IMR-90 (cell line): Measurements from ENCODE around the gene MEIS2. TPM values are rescaled to one million over a fixed set of nuclear protein-coding genes. Genes with fewer than 3 reads are reported as not detected.

Source experiments
- ATAC-seq: fragments of 200-7000 bp; cut with Tn5 transposase; 2 replicates; pipeline ENCODE4 v1.9.1; 2020; ENCODE audit warnings: low read depth, mild to moderate bottlenecking, moderate library complexity
- BruUV-seq: library from RNA; stranded (reverse); fragments of 400-500 nt; replicated peaks from 2 replicates; lab custom pipeline; 2021; lab: Mats Ljungman, UMichigan
- CTCF ChIA-PET: fragments of 300-600 bp; formaldehyde crosslinking; extraction: SDS; loops from one replicate; lab custom pipeline; 2021; ENCODE audit warnings: antibody characterized with exemption; lab: Yijun Ruan, JAX
- POLR2A ChIA-PET: fragments of 300-600 bp; sonication (Branson Sonifier 250); formaldehyde crosslinking; loops from one replicate; lab custom pipeline; 2022; ENCODE audit warnings: antibody characterized with exemption; ENCODE audit not compliant: unreplicated experiment; lab: Charles Lee
- DNase-seq: peaks from one replicate; pipeline ENCODE4 v3.0.0; 2013
- H2AFZ ChIP-seq: replicated peaks from 2 replicates; pipeline ENCODE3; 2013; ENCODE audit warnings: low read length, mild to moderate bottlenecking; ENCODE audit not compliant: poor library complexity
- H2AK5ac ChIP-seq: 2 replicates; pipeline ENCODE4 v1.6.1; 2013; ENCODE audit warnings: low read depth, low read length, inconsistent platforms
- H2AK9ac ChIP-seq: replicated peaks from 2 replicates; pipeline ENCODE3; 2013; ENCODE audit warnings: mild to moderate bottlenecking, low read depth, low read length, moderate library complexity; ENCODE audit not compliant: poor library complexity
- H2BK120ac ChIP-seq: 2 replicates; pipeline ENCODE4 v1.6.1; 2013; ENCODE audit warnings: low read depth, low read length, inconsistent platforms
- H2BK15ac ChIP-seq: 3 replicates; pipeline ENCODE4 v1.6.1; 2013; ENCODE audit warnings: low read depth, low read length, inconsistent platforms
- H2BK20ac ChIP-seq: 2 replicates; pipeline ENCODE4 v1.6.1; 2013; ENCODE audit warnings: low read depth, mild to moderate bottlenecking, inconsistent platforms, low read length, moderate library complexity
- H2BK5ac ChIP-seq: 2 replicates; pipeline ENCODE4 v1.6.1; 2013; ENCODE audit warnings: mild to moderate bottlenecking, low read depth, low read length, inconsistent platforms; ENCODE audit not compliant: poor library complexity, severe bottlenecking
- H3K14ac ChIP-seq: replicated peaks from 2 replicates; pipeline ENCODE4 v1.6.1; 2013; ENCODE audit warnings: low read depth, low read length, inconsistent platforms
- H3K18ac ChIP-seq: 2 replicates; pipeline ENCODE4 v1.6.1; 2013; ENCODE audit warnings: low read depth, low read length, control low read depth
- H3K23ac ChIP-seq: 2 replicates; pipeline ENCODE4 v1.6.1; 2013; ENCODE audit warnings: low read depth, low read length, inconsistent platforms
- H3K27ac ChIP-seq: 2 replicates; pipeline ENCODE4 v1.5.1; 2013; ENCODE audit warnings: mild to moderate bottlenecking, control low read depth, low read length; ENCODE audit not compliant: insufficient read depth
- H3K27me3 ChIP-seq: 2 replicates; pipeline ENCODE4 v1.6.1; 2013; ENCODE audit warnings: low read length; ENCODE audit not compliant: control insufficient read depth, insufficient read depth
- H3K36me3 ChIP-seq: 2 replicates; pipeline ENCODE4 v1.6.1; 2013; ENCODE audit warnings: low read length, mixed read lengths; ENCODE audit not compliant: control insufficient read depth, insufficient read depth
- H3K4ac ChIP-seq: 2 replicates; pipeline ENCODE4 v1.6.1; 2013; ENCODE audit warnings: low read depth, low read length, inconsistent platforms
- H3K4me1 ChIP-seq: 2 replicates; pipeline ENCODE4 v1.6.1; 2013; ENCODE audit warnings: low read length, mixed read lengths; ENCODE audit not compliant: control insufficient read depth, insufficient read depth
- H3K4me2 ChIP-seq: 2 replicates; pipeline ENCODE4 v1.6.1; 2013; ENCODE audit warnings: low read depth, mild to moderate bottlenecking, control low read depth, low read length, moderate library complexity
- H3K4me3 ChIP-seq: 2 replicates; pipeline ENCODE4 v1.5.1; 2013; ENCODE audit warnings: low read depth, mild to moderate bottlenecking, control low read depth, low read length, moderate library complexity; ENCODE audit not compliant: insufficient read depth
- H3K56ac ChIP-seq: 2 replicates; pipeline ENCODE4 v1.6.1; 2013; ENCODE audit warnings: low read length, inconsistent platforms; ENCODE audit not compliant: insufficient read depth; ENCODE audit errors: extremely low read depth
- H3K79me1 ChIP-seq, 2 experiments: 2 replicates each; pipeline ENCODE4 v1.6.1; 2013; ENCODE audit warnings: low read length in 2 of 2, inconsistent platforms in 1 of 2, low read depth in 1 of 2
- H3K9ac ChIP-seq: 2 replicates; pipeline ENCODE4 v1.6.1; 2013; ENCODE audit warnings: low read depth, low read length, control low read depth
- H3K9me1 ChIP-seq: 2 replicates; pipeline ENCODE4 v1.6.1; 2013; ENCODE audit warnings: low read length, inconsistent platforms; ENCODE audit not compliant: insufficient read depth
- H3K9me3 ChIP-seq: 2 replicates; pipeline ENCODE4 v1.6.1; 2013; ENCODE audit warnings: low read length; ENCODE audit not compliant: control insufficient read depth, insufficient read depth
- H4K20me1 ChIP-seq: 2 replicates; pipeline ENCODE4 v1.6.1; 2013; ENCODE audit warnings: low read length, inconsistent platforms; ENCODE audit not compliant: insufficient read depth
- H4K5ac ChIP-seq: 2 replicates; pipeline ENCODE4 v1.6.1; 2013; ENCODE audit warnings: mild to moderate bottlenecking, low read depth, low read length, control low read depth
- H4K8ac ChIP-seq, 2 experiments: 2 replicates each; pipeline ENCODE4 v1.6.1; 2013; ENCODE audit warnings: low read depth in 2 of 2, low read length in 2 of 2, control low read depth in 1 of 2, inconsistent platforms in 1 of 2
- H4K91ac ChIP-seq: 2 replicates; pipeline ENCODE4 v1.6.1; 2013; ENCODE audit warnings: low read depth, low read length, inconsistent platforms; ENCODE audit not compliant: insufficient read depth
- BHLHE40 ChIP-seq: fragments of 150-350 bp; IDR thresholded peaks from 2 replicates; pipeline ENCODE4 v1.6.1; 2016; ENCODE audit warnings: mild to moderate bottlenecking, low read depth, low read length
- CHD1 ChIP-seq: IDR thresholded peaks from 2 replicates; pipeline ENCODE4 v1.6.1; 2012; ENCODE audit warnings: low read depth, low read length, improper control_type of control experiment
- CTCF ChIP-seq: conservative IDR thresholded peaks from 2 replicates; pipeline ENCODE4 v1.5.1; 2012; ENCODE audit warnings: mild to moderate bottlenecking, low read depth, low read length, improper control_type of control experiment
- MAFK ChIP-seq: IDR thresholded peaks from 2 replicates; pipeline ENCODE4 v1.6.1; 2012; ENCODE audit warnings: low read depth, low read length, improper control_type of control experiment
- MXI1 ChIP-seq: IDR thresholded peaks from 2 replicates; pipeline ENCODE4 v1.6.1; 2012; ENCODE audit warnings: low read depth, mild to moderate bottlenecking, low read length, moderate library complexity, borderline replicate concordance
- NFE2L2 ChIP-seq: fragments of 150-350 bp; IDR thresholded peaks from 2 replicates; pipeline ENCODE4 v1.6.1; 2016; ENCODE audit warnings: low read depth, mild to moderate bottlenecking, low read length
- RAD21 ChIP-seq: IDR thresholded peaks from 2 replicates; pipeline ENCODE4 v1.6.1; 2012; ENCODE audit warnings: low read length, improper control_type of control experiment
- RFX5 ChIP-seq: IDR thresholded peaks from 2 replicates; pipeline ENCODE4 v1.8.0; 2012; ENCODE audit warnings: low read depth, mild to moderate bottlenecking, low read length, moderate library complexity
- USF2 ChIP-seq: fragments of 150-350 bp; IDR thresholded peaks from 2 replicates; pipeline ENCODE4 v1.6.1; 2017; ENCODE audit warnings: mild to moderate bottlenecking, antibody characterized with exemption, low read length, low read depth
- WGBS, 2 experiments: methylation state at CpG; one replicate each; pipeline versions ENCODE4 v1.1.5 to v1.1.7; 2013; ENCODE audit warnings: missing lambda C conversion rate in 2 of 2; ENCODE audit not compliant: insufficient read length in 1 of 2; ENCODE audit errors: extremely low coverage in 2 of 2; 5-methylcytosine and 5-hydroxymethylcytosine counted together
- dilution Hi-C: fragments of 300-500 bp; cut with HindIII; formaldehyde crosslinking; loops from one replicate; pipeline ENCODE4 v1.14.3; 2018; ENCODE audit warnings: low sequenced_read_pairs; ENCODE audit not compliant: unreplicated experiment
- in situ Hi-C: fragments of 300-500 bp; cut with MboI; formaldehyde crosslinking; loops from 3 replicates; pipeline ENCODE4 v1.14.3; 2019; ENCODE audit warnings: low sequenced_read_pairs, inconsistent platforms, mixed read lengths
- intact Hi-C: fragments of 100-400 bp; cut with micrococcal nuclease; formaldehyde crosslinking; loops from 2 replicates; pipeline ENCODE4 v1.10.0; 2022
- polyA plus RNA-seq, 3 experiments: library from polyadenylated mRNA; depleted of rRNA; stranded (reverse); fragments of >200 nt; gene quantifications; 2 replicates each; pipeline ENCODE4 v1.2.3, GENCODE V29; 2012; ENCODE audit warnings: low replicate concordance in 1 of 3
- total RNA-seq: library from RNA; depleted of rRNA; stranded (reverse); fragments of >200 nt; gene quantifications from 2 replicates; pipeline ENCODE4 v1.2.3, GENCODE V29; 2012

MEIS2 gene
- total and polyA plus RNA-seq, 2 of the 4 experiments (the other 2 are of a cell fraction): 70.1 to 71.3 TPM

GRCh38 chr15:37007301-37007700 is 93.0 kb downstream of the MEIS2 start:
- H2BK120ac ChIP-seq: no peak overlapping the region
- H4K8ac ChIP-seq: no peak overlapping the region
- peaks cover 15% of the 10 kb centered on the region for H3K36me3 ChIP-seq
- ATAC-seq (no peak), DNase-seq (no peak)
- H3K9me3 ChIP-seq: peaks cover 3% of the 10 kb centered on the region
- TF ChIP-seq RAD21 (no peak), NFE2L2 (no peak), BHLHE40 (no peak), RFX5 (no peak), MXI1 (no peak), USF2 (no peak), CTCF (no peak), CHD1 (no peak), MAFK (no peak)
- in situ Hi-C loops: no loop called here
- no peak overlapping the region for H2BK20ac ChIP-seq
- intact Hi-C loops: no loop called here
- no peak overlapping the region for H4K91ac ChIP-seq
- H3K27ac ChIP-seq: no peak overlapping the region
- H3K56ac ChIP-seq: no peak overlapping the region
- H2BK15ac ChIP-seq: no peak overlapping the region
- peaks cover 18 to 27% of the 10 kb centered on the region in 2 experiments; a peak in 2 of 4 replicates for H3K79me1 ChIP-seq
- ChIA-PET CTCF (interaction anchor here (0.7 kb wide), 1 partner anchor 17 kb away, joined by 3 read pairs; no protein-coding TSS in a partner anchor), POLR2A (no interaction called here)
- H2BK5ac ChIP-seq: no peak overlapping the region
- no peak overlapping the region for H3K4ac ChIP-seq
- BruUV-seq: no TSS peak
- H2AFZ ChIP-seq: no peak overlapping the region
- no peaks in the 10 kb centered on the region for H3K4me1 ChIP-seq
- WGBS, 2 experiments: no CpG with 5 or more reads among the region's 2 CpGs
- dilution Hi-C loops: no loop called here
- no peaks in the 10 kb centered on the region for H3K27me3 ChIP-seq
- H3K23ac ChIP-seq: no peak overlapping the region
- H3K9me1 ChIP-seq: no peaks in the 10 kb centered on the region
- no peak overlapping the region for H3K14ac ChIP-seq
- H2AK9ac ChIP-seq: no peak overlapping the region
- no peak overlapping the region for H3K18ac ChIP-seq
- no peak overlapping the region for H3K4me3 ChIP-seq
- H4K5ac ChIP-seq: no peak overlapping the region
- H2AK5ac ChIP-seq: no peak overlapping the region
- H3K4me2 ChIP-seq: no peak overlapping the region
- peaks cover 8% of the 10 kb centered on the region; the same call in 1 of the 2 replicates for H4K20me1 ChIP-seq
- H3K9ac ChIP-seq: no peak overlapping the region
